ENCODE results near the gene MAP3K8.

Gene MAP3K8

GRCh38 chr10:30500963-30501504 lies 67.0 kb downstream of the MAP3K8 start:
- H3K27ac ChIP-seq = no peak overlapping the region

GRCh38 chr10:30502266-30503060 lies 68.5 kb downstream of the MAP3K8 start:
- no peak for TF ChIP-seq CTCF (IDR thresholded peaks at IDR 0.05)
- Histone ChIP-seq H3K4me1 (ENCODE audit: control insufficient read depth in 1 of 2, insufficient read depth in 1 of 2, low read depth in 1 of 2, low read length in 1 of 2) (peaks cover 9 to 23% of the 10 kb centered on the region in 2 experiments), H3K27me3 (no peaks in the 10 kb centered on the region), H3K27ac (no peak overlapping the region), H3K9me3 (no peaks in the 10 kb centered on the region), H3K36me3 (no peaks in the 10 kb centered on the region), H3K4me3 (ENCODE audit: low read depth in 1 of 2, low read length in 1 of 2) (no peak overlapping the region)

More at GRCh38 chr10:30500963-30501504, 67.0 kb downstream of the MAP3K8 start:
- no peak for TF ChIP-seq CTCF (IDR thresholded peaks at IDR 0.05)
- no peaks in the 10 kb centered on the region for H3K36me3 ChIP-seq
- no peaks in the 10 kb centered on the region for H3K9me3 ChIP-seq
- no peak overlapping the region for H3K4me3 ChIP-seq (ENCODE audit: low read depth in 1 of 2, low read length in 1 of 2)
- H3K27me3 ChIP-seq = no peaks in the 10 kb centered on the region
- H3K4me1 ChIP-seq (ENCODE audit: control insufficient read depth in 1 of 2, insufficient read depth in 1 of 2, low read depth in 1 of 2, low read length in 1 of 2) = peaks cover 13 to 33% of the 10 kb centered on the region in 2 experiments

GRCh38 chr10:30503700-30504266 lies 69.8 kb downstream of the MAP3K8 start:
- Histone ChIP-seq H3K27ac (no peak overlapping the region), H3K4me3 (ENCODE audit: low read depth in 1 of 2, low read length in 1 of 2) (no peak overlapping the region), H3K36me3 (no peaks in the 10 kb centered on the region), H3K4me1 (ENCODE audit: control insufficient read depth in 1 of 2, insufficient read depth in 1 of 2, low read depth in 1 of 2, low read length in 1 of 2) (peaks cover 5 to 16% of the 10 kb centered on the region in 2 experiments), H3K9me3 (no peaks in the 10 kb centered on the region), H3K27me3 (no peaks in the 10 kb centered on the region)
- no peak for TF ChIP-seq CTCF (IDR thresholded peaks at IDR 0.05)

GRCh38 chr10:30505543-30506298 lies 71.7 kb downstream of the MAP3K8 start:
- H3K4me1 ChIP-seq (ENCODE audit: control insufficient read depth in 1 of 2, insufficient read depth in 1 of 2, low read depth in 1 of 2, low read length in 1 of 2) = peaks cover 5 to 16% of the 10 kb centered on the region in 2 experiments
- H3K27ac ChIP-seq = peak overlapping the region; percentile 53
- no peak overlapping the region for H3K4me3 ChIP-seq (ENCODE audit: low read depth in 1 of 2, low read length in 1 of 2)
- H3K9me3 ChIP-seq = no peaks in the 10 kb centered on the region
- no peaks in the 10 kb centered on the region for H3K27me3 ChIP-seq
- no peak for TF ChIP-seq CTCF (IDR thresholded peaks at IDR 0.05)
- no peaks in the 10 kb centered on the region for H3K36me3 ChIP-seq

GRCh38 chr10:30509508-30509907 lies 75.5 kb downstream of the MAP3K8 start:
- Histone ChIP-seq H3K9me3 (no peaks in the 10 kb centered on the region), H3K4me1 (ENCODE audit: control insufficient read depth in 1 of 2, insufficient read depth in 1 of 2, low read depth in 1 of 2, low read length in 1 of 2) (peaks cover 5 to 15% of the 10 kb centered on the region in 2 experiments), H3K36me3 (no peaks in the 10 kb centered on the region), H3K27ac (no peak overlapping the region), H3K27me3 (no peaks in the 10 kb centered on the region), H3K4me3 (ENCODE audit: low read depth in 1 of 2, low read length in 1 of 2) (no peak overlapping the region)
- no peak for TF ChIP-seq CTCF (IDR thresholded peaks at IDR 0.05)
